HK-2 (cell line): ENCODE data around the gene ABCC12.
"Not testable (repeated sequence)": the region's sequence is repeated elsewhere in the genome, so short reads cannot be mapped to it uniquely, and the experiment has no call there.

Experiments
- DNase-seq: peaks from one replicate; pipeline ENCODE4 v3.0.0-alpha.2; 2018; ENCODE audit not compliant: unreplicated experiment

The ABCC12 gene

GRCh38 chr16:48155926-48156789, at the start of gene ABCC12:
TSS of gene ABCC12 (minus strand) at chr16:48155993. CDS start at chr16:48146424, 9,569 bp downstream.
- no peak for DNase-seq

- DNase-seq: no peak
Observed at GRCh38 chr16:48204825-48205151, 49.0 kb upstream of the ABCC12 start.

GRCh38 chr16:48203974-48204824, 48.4 kb upstream of the ABCC12 start:
- no peak for DNase-seq

GRCh38 chr16:48201515-48202201, 45.9 kb upstream of the ABCC12 start:
- DNase-seq: no peak

- DNase-seq: no peak
Observed at GRCh38 chr16:48197294-48197693, 41.5 kb upstream of the ABCC12 start.

GRCh38 chr16:48194828-48195556, 39.2 kb upstream of the ABCC12 start:
- no peak for DNase-seq

GRCh38 chr16:48193846-48194245, 38.1 kb upstream of the ABCC12 start:
- no peak for DNase-seq

- no peak for DNase-seq
Observed at GRCh38 chr16:48188449-48189102, 32.8 kb upstream of the ABCC12 start.

GRCh38 chr16:48187779-48188178, 32.0 kb upstream of the ABCC12 start:
- no peak for DNase-seq

- no peak for DNase-seq
Observed at GRCh38 chr16:48184681-48185080, 28.9 kb upstream of the ABCC12 start.

- no peak for DNase-seq
Observed at GRCh38 chr16:48182979-48183537, 27.3 kb upstream of the ABCC12 start.

- DNase-seq: not testable (repeated sequence)
Observed at GRCh38 chr16:48181746-48182520, 26.1 kb upstream of the ABCC12 start.

- no peak for DNase-seq
Observed at GRCh38 chr16:48180868-48181480, 25.2 kb upstream of the ABCC12 start.

- no peak for DNase-seq
Observed at GRCh38 chr16:48176635-48177408, 21.0 kb upstream of the ABCC12 start.

GRCh38 chr16:48173889-48174288, 18.1 kb upstream of the ABCC12 start:
- no peak for DNase-seq

- DNase-seq: no peak
Observed at GRCh38 chr16:48172682-48173081, 16.9 kb upstream of the ABCC12 start.

- no peak for DNase-seq
Observed at GRCh38 chr16:48169896-48170295, 14.1 kb upstream of the ABCC12 start.

- no peak for DNase-seq
Observed at GRCh38 chr16:48168075-48168474, 12.3 kb upstream of the ABCC12 start.

- DNase-seq: not testable (repeated sequence)
Observed at GRCh38 chr16:48166617-48167016, 10.8 kb upstream of the ABCC12 start.
